Measurements from ENCODE around the gene TMEM8B.
"Not testable (repeated sequence)": the region's sequence is repeated elsewhere in the genome, so short reads cannot be mapped to it uniquely, and the experiment has no call there.

The TMEM8B gene

GRCh38 chr9:35882263-35882848 lies 53.3 kb downstream of the TMEM8B start:
- H3K4me3 ChIP-seq = no peak overlapping the region
- H3K27ac ChIP-seq = no peak overlapping the region
- DNase-seq (ENCODE audit: low spot score) = no peak
- TF ChIP-seq CTCF (IDR thresholded peaks at IDR 0.05) = peak; percentile 93

GRCh38 chr9:35882996-35883395 lies 54.0 kb downstream of the TMEM8B start:
- no peak overlapping the region for H3K27ac ChIP-seq
- TF ChIP-seq CTCF (IDR thresholded peaks at IDR 0.05) = no peak

GRCh38 chr9:35884908-35885307 lies 55.9 kb downstream of the TMEM8B start:
- not testable (repeated sequence) for H3K27ac ChIP-seq; H3K4me3 ChIP-seq; DNase-seq (ENCODE audit: low spot score)

More at GRCh38 chr9:35882996-35883395, 54.0 kb downstream of the TMEM8B start:
- DNase-seq (ENCODE audit: low spot score) = no peak
- no peak overlapping the region for H3K4me3 ChIP-seq

- DNase-seq (ENCODE audit: low spot score) = no peak
- no peak overlapping the region for H3K27ac ChIP-seq
- H3K4me3 ChIP-seq = no peak overlapping the region
- TF ChIP-seq CTCF (IDR thresholded peaks at IDR 0.05) = no peak
These were observed 62.6 kb downstream of the TMEM8B start for GRCh38 chr9:35891646-35892045.

GRCh38 chr9:35892051-35892450 lies 63.0 kb downstream of the TMEM8B start:
- no peak overlapping the region for H3K27ac ChIP-seq
- DNase-seq (ENCODE audit: low spot score) = no peak
- no peak for TF ChIP-seq CTCF (IDR thresholded peaks at IDR 0.05)
- no peak overlapping the region for H3K4me3 ChIP-seq

- Histone ChIP-seq H3K27ac (no peak overlapping the region), H3K4me3 (no peak overlapping the region)
- TF ChIP-seq CTCF (IDR thresholded peaks at IDR 0.05) = no peak
- no peak for DNase-seq (ENCODE audit: low spot score)
These were observed 67.5 kb downstream of the TMEM8B start for GRCh38 chr9:35896570-35896969.

- H3K4me3 ChIP-seq; H3K27ac ChIP-seq; DNase-seq (ENCODE audit: low spot score): not testable (repeated sequence)
These were observed 68.5 kb downstream of the TMEM8B start for GRCh38 chr9:35897376-35898099.

GRCh38 chr9:35898337-35898736 lies 69.3 kb downstream of the TMEM8B start:
- Histone ChIP-seq H3K4me3 (no peak overlapping the region), H3K27ac (no peak overlapping the region)
- TF ChIP-seq CTCF (IDR thresholded peaks at IDR 0.05) = no peak
- no peak for DNase-seq (ENCODE audit: low spot score)
